Measurements from ENCODE around the gene IDNK. TPM values are rescaled to one million over a fixed set of nuclear protein-coding genes. Genes with fewer than 3 reads are reported as not detected.
A peak's percentile ranks its signal among the peaks of the same experiment; 100 is the strongest.

Gene IDNK
- total RNA-seq, 1 experiment from 2014 or later, result 11.5 TPM

DNA sequence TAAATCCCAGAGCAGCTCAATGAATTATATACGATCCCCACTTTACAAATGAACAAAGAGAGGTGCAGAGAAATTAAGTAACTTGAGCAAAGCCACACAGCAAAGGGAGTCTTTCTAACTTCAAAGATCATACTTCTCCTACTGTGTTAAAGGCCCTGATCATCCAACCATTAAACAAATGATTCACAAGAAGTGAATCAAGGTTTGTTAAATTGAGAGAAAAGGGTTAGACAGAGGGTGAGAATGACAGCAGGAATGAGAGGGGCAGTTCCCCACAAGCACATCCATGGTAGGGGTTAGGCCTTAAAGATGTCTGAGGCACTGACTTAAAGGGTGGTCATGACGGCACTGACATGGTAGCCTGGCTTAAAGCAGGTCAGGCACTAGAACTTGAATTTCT lies 10.7 kb downstream of the IDNK start:
- no peak for DNase-seq (ENCODE audit: low spot score)

DNA sequence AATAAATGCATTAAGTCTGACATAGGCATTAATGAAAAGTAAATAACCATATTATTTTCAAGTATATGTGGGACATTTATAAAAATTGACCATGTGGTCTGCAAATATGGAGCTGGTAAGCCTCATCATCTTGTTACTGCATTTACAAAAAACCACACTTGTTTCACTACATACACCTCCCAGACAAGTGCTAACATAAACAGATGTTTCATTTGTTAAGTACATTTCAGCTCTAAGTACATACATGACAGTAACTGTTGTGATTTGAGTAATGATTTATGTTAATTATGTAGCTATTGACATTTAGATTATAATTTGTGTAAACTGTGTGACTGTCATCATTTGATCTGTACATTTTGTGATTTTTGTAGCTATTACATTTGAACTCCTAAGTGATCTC lies 13.9 kb downstream of the IDNK start:
- no peak for DNase-seq (ENCODE audit: low spot score)

DNA sequence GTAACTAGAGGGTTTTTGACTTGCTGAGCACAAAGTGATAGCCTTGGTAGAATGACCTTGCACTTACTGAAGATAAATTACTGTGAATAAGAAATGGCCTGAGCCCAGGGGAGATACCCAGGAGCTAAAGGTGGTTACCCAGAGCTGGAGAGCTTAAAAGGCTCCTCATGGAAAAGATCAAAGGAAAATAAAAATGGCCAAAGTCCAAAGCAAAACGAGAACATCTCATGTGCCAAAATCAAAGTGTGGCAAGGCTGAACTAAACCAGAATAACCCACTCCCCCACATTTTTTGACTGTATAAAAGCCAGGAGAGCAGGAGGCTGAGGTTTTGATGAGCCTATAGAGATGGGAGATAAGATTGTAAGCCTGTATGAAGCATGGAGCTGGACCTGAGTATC lies 14.4 kb downstream of the IDNK start:
- no peak for DNase-seq (ENCODE audit: low spot score)

DNA sequence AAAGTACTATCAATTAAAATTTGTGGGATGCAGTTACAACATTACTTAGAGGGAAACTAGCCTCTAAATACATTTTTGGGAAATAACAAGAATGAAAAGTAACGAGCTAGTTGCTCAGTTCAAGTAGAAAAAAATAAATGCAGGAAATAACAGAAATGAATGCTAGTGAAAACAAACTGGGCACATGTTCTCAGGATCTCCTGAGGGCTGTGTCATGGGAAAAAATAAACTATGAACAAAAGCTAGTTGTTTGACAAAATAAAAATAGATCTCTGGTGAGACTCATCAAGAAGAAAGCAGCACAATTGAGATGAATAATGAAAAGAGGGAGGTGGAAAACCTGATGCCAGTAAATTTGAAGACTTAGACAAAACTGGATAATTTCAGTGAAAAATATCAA lies 16.3 kb downstream of the IDNK start:
- no peak for DNase-seq (ENCODE audit: low spot score)

DNA sequence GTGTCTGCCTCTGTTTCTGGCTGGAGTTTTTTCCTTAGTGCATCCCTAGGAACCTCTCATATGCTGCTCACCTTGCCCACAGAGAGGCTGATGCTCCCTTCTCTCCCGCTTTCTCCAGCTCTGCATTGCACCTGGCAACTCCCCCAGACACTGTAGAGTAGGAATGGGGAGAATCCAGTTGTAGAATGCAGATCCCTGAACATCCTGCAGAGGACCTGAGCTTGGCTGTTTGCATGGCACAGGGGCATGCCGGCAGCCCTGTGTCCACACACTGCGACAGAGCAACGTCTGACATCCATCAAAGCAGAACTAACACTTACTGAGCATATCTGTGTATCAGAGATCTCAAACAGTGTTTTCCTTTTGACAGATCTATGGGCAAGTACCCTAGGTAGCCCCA lies 19.9 kb downstream of the IDNK start:
- no peak for DNase-seq (ENCODE audit: low spot score)

DNA sequence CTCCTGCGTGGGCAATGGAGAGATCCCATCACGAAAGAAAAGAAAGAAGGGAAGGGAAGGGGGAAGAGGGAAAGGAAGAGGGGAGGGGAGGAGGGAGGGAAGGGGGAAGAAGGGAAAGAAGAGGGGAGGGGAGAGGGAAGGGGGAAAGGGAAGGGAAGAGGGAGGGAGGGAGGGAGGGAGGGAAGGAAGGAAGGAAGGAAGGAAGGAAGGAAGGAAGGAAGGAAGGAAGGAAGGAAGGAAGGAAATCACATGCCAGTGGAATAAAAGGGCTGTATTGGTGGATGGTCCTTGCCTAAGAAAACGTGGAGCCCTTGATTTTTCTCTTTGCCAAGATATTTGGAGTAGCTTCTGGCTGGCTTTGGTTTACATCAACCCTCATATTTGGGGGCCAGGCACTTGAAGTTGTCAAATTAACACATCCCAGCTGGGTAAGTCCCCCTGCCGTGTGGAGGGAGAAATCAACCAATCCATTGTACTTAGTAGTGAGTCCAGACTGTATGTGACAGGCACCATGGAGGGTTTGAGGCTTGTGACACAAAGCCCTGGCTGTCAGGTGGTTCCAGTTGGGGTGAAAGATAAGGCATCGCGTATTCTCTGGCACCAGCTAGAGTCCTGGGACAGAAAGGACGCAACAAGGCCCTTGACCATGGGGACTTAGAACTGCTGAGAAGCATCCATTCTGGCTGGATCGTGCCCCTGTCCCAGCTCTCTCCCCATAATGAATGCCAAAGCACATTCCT lies 23.7 kb downstream of the IDNK start:
- DNase-seq (ENCODE audit: low spot score), result no peak

DNA sequence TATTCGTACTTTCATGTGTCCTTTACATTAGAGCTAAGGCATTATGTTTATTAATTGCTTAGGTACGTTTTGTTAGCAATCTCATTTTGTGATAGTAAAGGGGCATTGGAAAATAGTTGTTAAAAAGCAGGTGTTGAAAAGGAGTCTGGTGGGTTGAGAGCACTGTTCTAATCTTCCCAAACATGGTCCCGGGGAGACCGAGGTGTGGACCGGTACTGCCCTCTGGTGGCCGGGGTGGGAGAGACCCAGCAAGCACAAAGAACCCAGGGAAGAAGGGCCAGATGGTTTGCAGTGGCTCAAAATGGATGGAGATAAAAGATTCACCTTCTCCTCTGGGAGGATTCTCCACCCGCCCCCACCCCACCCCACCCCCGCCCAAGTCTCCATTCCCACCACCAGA lies 26.1 kb downstream of the IDNK start:
- DNase-seq (ENCODE audit: low spot score), result peak; percentile 30

DNA sequence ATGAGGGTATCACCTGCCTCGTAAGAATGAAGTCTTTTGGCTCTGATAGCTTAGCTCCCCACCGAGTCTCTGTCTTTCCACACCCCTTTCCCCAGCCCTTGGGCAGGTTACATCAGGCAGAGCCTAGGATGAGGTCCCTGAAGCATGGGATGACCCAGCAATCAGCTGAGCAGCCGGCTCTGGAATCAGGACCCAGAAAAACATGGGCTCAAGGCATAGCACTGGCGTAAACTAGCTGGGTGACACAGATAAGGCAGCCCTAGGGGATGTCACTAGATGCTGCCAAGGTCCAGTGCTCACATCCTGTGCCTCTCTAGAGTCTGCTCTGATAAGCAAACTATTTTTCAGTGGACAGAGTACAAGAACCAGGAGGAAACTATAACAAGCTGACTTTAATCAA lies 26.6 kb downstream of the IDNK start:
- no peak for DNase-seq (ENCODE audit: low spot score)

DNA sequence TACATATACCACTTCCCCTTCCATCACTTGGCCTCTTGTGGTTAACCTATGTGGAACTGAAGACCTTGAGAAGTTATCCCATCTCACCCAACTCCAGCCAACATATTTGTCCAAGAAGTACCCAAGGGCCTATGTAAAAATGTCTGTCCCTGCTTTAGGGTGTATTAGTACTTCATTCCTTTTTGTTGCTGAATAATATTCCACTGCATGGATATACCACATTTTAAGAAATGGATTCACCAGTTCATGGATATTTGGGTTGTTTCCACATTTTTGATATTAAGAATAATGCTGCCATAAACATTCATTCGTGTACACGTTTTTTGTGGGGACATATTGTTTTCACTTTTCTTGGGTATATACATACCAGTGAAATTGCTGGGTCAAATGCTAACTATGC lies 28.6 kb downstream of the IDNK start:
- DNase-seq (ENCODE audit: low spot score), result no peak

DNA sequence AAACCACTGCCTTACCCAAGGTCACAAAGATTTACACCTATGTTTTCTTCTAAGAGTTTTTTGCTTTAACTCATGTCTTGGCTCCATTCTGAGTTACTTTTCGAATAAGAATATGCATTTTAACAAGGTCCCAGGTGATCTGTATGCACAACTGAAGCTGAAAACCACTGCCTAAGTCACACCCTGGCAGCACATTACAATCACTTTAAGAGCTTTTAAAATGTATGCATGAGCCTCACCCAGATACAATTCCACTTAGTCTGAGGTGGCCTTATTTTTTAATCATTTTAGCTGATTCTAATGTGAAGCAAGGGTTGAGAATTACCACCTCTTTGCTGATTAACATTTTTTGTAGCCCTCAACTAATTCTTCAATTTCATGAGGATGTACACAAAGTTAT lies 29.5 kb downstream of the IDNK start:
- no peak for DNase-seq (ENCODE audit: low spot score)

DNA sequence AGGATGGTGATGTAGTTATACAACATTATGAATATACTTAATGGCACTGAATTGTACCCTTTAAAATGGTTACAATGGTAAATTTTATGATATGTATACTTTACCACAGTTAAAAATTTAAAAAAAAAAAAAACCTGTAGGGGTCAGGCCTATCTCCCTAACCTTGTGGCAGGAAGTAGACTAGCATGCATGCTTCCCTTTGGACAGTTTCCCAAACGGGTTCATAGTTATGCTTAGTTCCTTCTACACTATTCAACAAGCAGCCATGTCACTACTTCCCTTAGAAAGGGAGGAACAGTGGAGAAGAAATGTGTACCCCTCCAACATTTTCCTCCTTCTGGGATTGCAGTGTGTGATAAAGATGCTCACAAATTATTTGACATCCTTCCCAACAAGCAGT lies 32.5 kb downstream of the IDNK start:
- no peak for DNase-seq (ENCODE audit: low spot score)

DNA sequence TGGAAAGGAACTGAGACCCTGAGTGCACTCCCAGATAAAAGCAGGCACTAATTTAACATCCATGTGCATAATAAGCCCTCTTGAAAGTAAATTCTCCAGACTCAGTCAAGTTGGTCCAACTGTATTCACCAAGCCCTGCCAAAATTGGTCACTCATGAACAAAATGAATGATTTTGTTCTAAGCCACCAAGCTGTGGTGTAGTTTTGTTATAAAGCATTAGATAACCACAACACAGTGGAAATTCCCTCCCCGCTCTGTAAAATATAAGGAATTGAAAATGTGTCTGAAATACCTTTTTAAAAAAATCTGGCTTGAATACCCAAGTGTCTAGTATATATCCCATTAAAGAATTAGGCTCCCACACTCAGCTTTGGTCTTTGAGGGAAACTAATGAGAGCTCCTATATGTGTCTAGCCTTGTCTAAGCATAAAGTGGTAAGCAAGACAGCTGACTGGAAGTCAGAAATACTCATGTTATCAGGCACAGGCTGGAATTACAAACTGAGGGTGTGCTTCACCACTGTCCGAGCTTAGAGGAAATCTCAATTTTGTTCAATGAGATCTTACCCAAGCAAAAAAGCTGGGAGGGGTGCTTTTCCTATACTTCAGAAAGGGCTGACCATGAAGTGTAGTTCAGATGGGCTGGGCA lies 33.2 kb downstream of the IDNK start:
- no peak for DNase-seq (ENCODE audit: low spot score)

DNA sequence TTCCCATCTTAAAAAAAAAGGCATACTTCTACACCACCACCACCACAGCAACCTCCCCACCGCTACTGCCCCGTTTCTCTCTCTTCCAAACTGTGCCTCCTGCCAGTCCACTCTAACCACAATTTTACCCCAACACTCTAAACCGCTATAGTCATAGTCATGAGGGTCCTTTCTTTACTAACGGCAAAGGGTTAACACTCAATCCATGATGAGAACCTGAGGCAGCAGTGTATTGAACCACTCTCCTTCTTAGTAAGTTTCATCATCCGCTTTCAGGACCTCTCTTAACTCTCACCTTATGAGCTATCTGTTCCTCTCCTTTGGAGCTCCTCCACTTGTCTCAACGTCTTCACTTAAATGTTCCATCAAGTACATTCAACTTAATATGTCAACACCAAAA lies 34.0 kb downstream of the IDNK start:
- no peak for DNase-seq (ENCODE audit: low spot score)

DNA sequence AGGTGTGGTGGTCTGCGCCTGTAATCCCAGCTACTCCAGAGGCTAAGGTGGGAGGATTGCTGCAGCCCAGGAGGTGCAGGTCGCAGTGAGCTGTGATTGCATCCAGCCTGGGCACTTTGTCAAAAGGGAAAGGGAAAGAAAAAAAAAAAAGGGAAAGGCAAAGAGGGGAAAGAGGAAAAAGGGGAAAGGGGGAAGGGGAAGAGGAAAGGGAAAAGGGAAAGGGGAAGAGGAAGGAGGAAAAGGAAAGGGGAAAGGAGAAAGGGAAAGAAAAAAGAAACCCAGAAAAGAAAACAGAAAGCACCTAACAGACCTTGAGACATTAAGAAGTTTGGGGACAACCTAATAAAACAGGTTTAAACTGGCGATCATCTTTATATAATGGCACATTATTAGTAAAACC lies 40.0 kb downstream of the IDNK start:
- no peak for DNase-seq (ENCODE audit: low spot score)

DNA sequence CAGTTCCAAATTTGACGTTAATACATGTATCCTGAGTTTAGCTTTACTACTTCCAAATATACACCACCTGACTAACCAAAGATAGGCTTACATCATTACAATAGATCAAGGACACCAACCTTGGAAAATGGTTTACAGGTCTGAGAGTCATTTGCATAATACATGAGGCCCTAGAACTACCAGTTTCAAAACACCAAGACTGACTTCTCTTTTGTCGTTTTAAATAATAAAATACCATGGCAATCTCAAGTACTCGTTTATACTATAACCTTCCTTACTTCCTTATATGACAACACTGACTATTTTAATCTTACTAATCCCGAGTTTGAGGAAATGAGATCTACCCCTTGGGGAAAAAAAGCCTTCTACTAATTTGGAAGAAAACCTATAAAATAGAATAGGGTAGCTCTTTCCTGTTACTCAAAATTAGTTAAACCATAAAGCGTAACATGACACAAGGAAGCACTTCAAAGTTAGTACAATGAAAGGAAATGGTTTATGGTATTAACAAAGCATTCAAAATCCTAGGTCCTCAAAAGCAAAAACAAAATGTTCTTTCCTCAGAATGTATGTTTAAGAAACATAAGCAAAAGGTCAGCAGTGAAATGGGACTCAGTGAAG lies 42.7 kb downstream of the IDNK start:
- no peak for DNase-seq (ENCODE audit: low spot score)

DNA sequence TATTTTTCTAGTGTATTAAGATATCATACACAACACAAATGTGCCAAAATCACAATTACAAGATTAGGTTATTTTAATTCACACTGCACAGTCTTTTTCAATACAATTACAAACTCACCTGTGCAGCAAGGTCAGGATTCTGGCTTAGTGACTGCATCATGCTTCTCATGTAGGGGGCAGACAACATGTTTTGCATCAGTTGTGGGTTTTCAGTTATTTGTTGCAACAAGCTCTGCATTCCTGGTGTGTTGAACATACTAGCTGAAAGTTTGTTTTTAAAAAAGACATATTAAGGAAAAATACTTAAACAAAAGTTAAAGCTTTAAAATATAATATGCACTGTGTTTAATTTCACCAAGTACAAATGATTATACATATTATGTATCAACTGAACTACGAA lies 46.1 kb downstream of the IDNK start:
- no peak for DNase-seq (ENCODE audit: low spot score)

DNA sequence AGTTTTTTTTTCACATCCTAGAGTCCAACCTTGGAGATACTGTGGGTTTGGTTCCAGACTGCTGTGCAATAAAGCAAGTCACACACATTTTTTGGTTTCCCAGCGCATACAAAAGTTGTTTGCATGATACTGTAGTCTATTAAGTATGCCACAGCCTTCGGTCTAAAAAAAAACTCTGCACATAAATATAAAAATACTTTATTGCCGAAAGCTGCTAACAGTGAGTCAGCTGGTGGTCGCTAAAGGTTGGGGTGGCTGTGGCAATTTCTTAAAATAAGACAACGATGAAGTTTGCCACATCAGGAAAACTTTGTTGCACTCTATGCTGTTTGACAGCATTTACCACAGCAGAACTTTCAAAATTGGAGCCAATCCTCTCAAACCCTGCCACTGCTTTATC lies 47.4 kb downstream of the IDNK start:
- no peak for DNase-seq (ENCODE audit: low spot score)

DNA sequence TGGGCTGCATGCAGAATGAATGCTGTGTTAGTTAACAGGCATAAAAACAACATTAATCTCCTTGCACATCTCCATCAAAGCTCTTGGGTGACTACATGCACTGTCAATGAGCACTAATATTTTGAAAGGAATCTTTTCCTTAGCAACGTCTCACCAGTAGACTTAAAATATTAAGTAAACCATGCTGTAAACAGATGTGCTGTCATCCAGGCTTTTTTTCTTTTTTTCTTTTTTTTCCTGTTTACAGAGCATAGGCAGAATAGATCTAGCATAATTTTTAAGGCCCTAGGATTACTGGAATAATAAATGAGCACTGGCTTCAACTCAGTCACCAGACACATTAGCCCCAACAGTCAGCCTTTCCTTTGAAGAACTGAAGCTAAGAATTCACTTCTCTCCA lies 48.5 kb downstream of the IDNK start:
- DNase-seq (ENCODE audit: low spot score), result no peak

DNA sequence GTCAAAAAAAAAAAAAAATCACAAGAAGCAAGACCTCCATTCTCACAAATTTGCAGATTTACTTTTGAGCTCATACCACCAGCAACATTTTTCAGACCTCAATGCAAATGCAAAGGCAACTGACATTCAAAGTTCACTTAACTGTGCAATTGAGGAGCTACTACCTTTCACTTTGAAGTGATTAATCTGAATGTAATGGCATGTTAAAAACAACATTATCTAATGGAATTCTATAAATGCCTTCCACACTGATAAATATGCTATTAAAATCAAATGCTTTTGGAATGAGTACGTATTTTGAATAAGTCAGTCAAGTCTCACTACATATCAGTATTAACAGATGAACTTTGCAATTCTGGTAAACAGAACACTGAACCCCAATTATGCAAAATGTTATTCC lies 52.5 kb downstream of the IDNK start:
- no peak for DNase-seq (ENCODE audit: low spot score)

DNA sequence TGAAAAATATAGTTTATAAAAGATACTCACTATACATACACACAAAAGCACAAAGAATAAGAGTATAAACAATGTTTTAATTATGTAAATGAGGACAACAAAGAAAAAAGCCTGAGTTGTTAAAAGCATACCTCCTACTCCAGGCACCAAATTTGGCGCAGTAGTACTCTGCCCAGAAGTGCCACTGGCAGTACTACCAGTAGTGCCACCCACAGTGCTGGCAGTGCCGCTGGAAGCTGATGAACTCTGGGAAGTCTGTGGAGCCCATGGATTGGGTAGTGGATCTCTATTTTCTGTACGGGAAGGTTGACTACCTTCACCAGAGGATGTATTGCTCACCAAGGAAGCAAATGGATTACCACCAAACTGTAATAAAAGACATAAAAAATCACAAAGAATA lies 54.7 kb downstream of the IDNK start:
- no peak for DNase-seq (ENCODE audit: low spot score)

DNA sequence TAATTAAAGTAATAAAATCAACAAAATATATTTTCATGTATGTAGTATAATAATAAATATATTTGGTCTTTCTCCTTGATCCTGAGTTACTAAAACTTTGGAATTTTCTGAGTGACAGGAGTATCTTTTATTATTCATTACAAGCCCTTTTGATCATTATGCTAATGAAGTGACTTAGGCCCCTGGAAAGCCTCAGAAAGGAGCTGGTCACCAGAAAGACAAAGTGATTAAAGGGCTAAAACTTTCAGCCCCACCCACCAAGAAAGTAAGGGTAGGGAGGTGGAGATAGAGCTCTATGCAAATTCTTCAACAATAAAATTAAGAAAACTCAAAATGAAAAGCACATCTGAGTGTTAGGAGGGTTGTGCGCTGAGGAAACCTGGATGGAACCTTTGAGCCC lies 57.3 kb downstream of the IDNK start:
- no peak for DNase-seq (ENCODE audit: low spot score)

DNA sequence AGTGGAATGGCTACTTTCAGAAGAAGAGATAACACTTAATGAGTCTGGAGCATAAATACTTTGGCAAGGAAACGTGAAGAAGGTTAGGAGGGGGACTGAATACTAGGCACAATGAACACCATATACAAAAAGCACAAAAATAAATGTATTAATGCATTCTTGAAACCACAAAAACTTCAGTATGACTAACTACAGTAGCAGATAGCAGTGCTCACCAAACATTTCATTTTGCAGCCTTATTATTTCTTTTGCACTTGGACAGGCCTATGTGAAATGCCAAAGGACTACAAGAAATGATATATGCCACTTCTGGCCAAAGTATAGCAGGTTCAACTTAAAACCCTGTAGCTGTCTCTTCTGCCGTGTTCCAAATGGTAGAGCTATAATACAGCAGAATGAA lies 58.5 kb downstream of the IDNK start:
- DNase-seq (ENCODE audit: low spot score), result no peak

DNA sequence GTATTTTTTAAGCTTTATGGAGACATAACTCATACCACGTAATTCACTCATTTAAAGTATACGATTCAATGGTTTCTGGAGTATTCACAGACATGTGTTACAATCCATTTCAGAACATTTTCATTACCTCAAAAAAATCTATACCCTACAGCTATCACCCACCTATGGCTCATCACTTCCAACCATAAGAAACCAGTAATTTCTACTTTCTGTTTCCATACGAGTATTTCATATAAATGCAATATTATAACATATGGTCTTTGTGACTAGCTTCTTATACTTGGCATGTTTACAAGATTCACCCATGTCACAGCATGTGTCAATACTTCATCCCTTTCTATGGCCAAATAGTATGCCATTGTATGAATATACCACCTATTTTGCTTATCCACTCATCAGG lies 66.0 kb downstream of the IDNK start:
- DNase-seq (ENCODE audit: low spot score), result no peak

DNA sequence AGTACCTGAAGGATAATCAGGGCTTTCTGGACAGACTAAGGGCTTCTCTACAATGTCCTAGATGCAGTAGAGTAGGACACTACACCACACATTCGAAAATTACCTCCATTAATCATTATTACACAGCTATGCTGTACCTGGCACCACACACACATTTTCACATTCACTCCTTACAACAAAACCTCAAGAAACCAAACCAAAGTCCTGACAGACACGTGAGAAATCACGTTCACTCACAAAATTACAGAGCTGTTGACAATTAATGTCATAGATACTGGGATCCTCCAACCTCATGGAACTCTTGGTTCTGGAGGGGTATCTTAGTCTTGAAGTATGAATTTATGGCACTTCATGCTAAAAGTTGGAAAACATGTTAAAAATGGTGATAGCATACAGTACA lies 68.5 kb downstream of the IDNK start:
- no peak for DNase-seq (ENCODE audit: low spot score)
